ENCODE data around the gene UFSP1.

DNA sequence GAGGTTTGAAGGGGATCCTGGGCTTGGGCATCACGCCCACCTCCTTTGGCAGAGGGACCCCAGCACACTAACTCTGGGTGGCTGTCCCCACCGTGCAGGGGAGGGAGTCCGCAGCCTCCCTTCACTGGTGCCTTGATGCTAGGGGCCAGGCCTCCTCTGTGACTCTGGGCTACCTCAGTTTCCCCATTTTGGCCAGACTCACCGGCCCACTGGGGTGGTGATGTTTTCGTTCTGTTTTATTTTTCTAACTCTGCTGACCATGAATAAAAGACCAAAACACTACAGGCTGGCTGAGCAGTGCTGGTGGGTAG, 22.8 kb downstream of the UFSP1 start:
- no peak for TF ChIP-seq FOXK2 (IDR thresholded peaks at IDR 0.05)
- TF ChIP-seq CBFB (IDR thresholded peaks at IDR 0.05; ENCODE audit: low read depth): no peak
- no peak for TF ChIP-seq KDM1A (IDR thresholded peaks at IDR 0.05; ENCODE audit: borderline replicate concordance)
- no peak for TF ChIP-seq WRNIP1 (IDR thresholded peaks at IDR 0.05; ENCODE audit: borderline replicate concordance, low read depth, low read length)
